WTC11 (cell line): ENCODE measurements around the gene GREB1.

ENCODE experiments used
- ATF2 ChIP-seq: sonication (generic); formaldehyde crosslinking; IDR thresholded peaks from 2 replicates; pipeline ENCODE4 v1.8.1; 2022; ENCODE audit warnings: low read depth, missing genetic modification reagents, borderline replicate concordance
- CTCF ChIP-seq: fragments of 200-600 bp; IDR thresholded peaks from 2 replicates; pipeline ENCODE4 v1.8.0; 2022; ENCODE audit warnings: antibody characterized with exemption
- IRF2 ChIP-seq: sonication (generic); formaldehyde crosslinking; IDR thresholded peaks from 2 replicates; pipeline ENCODE4 v1.8.0; 2022; ENCODE audit warnings: low read depth, missing genetic modification reagents, borderline replicate concordance
- JAZF1 ChIP-seq: fragments of 250-450 bp; sonication (Bioruptor Pico); IDR thresholded peaks from 2 replicates; pipeline ENCODE4 v1.9.0; 2021; ENCODE audit warnings: moderate library complexity, mild to moderate bottlenecking, inconsistent platforms
- MAX ChIP-seq: sonication (generic); formaldehyde crosslinking; IDR thresholded peaks from 2 replicates; pipeline ENCODE4 v1.8.0; 2022; ENCODE audit warnings: mild to moderate bottlenecking, missing genetic modification reagents
- NR2C2 ChIP-seq: sonication (generic); formaldehyde crosslinking; IDR thresholded peaks from 2 replicates; pipeline ENCODE4 v1.8.0; 2022; ENCODE audit warnings: mild to moderate bottlenecking, missing genetic modification reagents
- PRRX2 ChIP-seq: fragments of 250-450 bp; sonication (Bioruptor Pico); IDR thresholded peaks from 2 replicates; pipeline ENCODE4 v1.8.0; 2021; ENCODE audit warnings: mild to moderate bottlenecking
- RELA ChIP-seq: sonication (generic); formaldehyde crosslinking; IDR thresholded peaks from 2 replicates; pipeline ENCODE4 v1.8.1; 2022; ENCODE audit warnings: missing genetic modification reagents, mild to moderate bottlenecking, borderline replicate concordance
- SP1 ChIP-seq: sonication (generic); formaldehyde crosslinking; conservative IDR thresholded peaks from 2 replicates; pipeline ENCODE4 v1.8.1; 2022; ENCODE audit warnings: missing genetic modification reagents
- TP53 ChIP-seq: sonication (generic); formaldehyde crosslinking; IDR thresholded peaks from 2 replicates; pipeline ENCODE4 v1.8.1; 2023; ENCODE audit warnings: mild to moderate bottlenecking, missing genetic modification reagents
- USF2 ChIP-seq: sonication (generic); formaldehyde crosslinking; IDR thresholded peaks from 2 replicates; pipeline ENCODE4 v1.8.1; 2023; ENCODE audit warnings: mild to moderate bottlenecking, missing genetic modification reagents, moderate library complexity
- TF ChIP-seq, protein P1 (sequence below): sonication (generic); formaldehyde crosslinking; conservative IDR thresholded peaks from 2 replicates; pipeline ENCODE4 v1.8.1; 2022; ENCODE audit warnings: mild to moderate bottlenecking, missing genetic modification reagents

GRCh38 chr2:11581124-11581796 lies 47.4 kb downstream of the GREB1 start:
- no peak for TF ChIP-seq PRRX2
- no peak for TF ChIP-seq CTCF
- TF ChIP-seq NR2C2 (CRISPR knock-in tag), result no peak
- no peak for TF ChIP-seq JAZF1 (CRISPR knock-in tag)
- no peak for TF ChIP-seq SP1 (CRISPR knock-in tag)
- TF ChIP-seq USF2 (CRISPR knock-in tag), result no peak
- TF ChIP-seq MAX, result no peak
- no peak for TF ChIP-seq ATF2 (CRISPR knock-in tag)
- no peak for TF ChIP-seq IRF2 (CRISPR knock-in tag)
- TF ChIP-seq, protein P1, sequence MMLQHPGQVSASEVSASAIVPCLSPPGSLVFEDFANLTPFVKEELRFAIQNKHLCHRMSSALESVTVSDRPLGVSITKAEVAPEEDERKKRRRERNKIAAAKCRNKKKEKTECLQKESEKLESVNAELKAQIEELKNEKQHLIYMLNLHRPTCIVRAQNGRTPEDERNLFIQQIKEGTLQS (CRISPR knock-in tag), result no peak
- TF ChIP-seq TP53, result no peak
- no peak for TF ChIP-seq RELA (CRISPR knock-in tag)
